ENCODE results near the gene ITSN1.
A peak's percentile ranks its signal among the peaks of the same experiment; 100 is the strongest.

The ITSN1 gene

GRCh38 chr21:33800753-33801423 lies 158.6 kb downstream of the ITSN1 start:
- no peak for DNase-seq
- intact Hi-C loops (cut with DNase I): no loop called here

GRCh38 chr21:33801424-33802405 lies 159.4 kb downstream of the ITSN1 start:
- intact Hi-C loops (cut with DNase I): no loop called here
- no peak for DNase-seq

DNA sequence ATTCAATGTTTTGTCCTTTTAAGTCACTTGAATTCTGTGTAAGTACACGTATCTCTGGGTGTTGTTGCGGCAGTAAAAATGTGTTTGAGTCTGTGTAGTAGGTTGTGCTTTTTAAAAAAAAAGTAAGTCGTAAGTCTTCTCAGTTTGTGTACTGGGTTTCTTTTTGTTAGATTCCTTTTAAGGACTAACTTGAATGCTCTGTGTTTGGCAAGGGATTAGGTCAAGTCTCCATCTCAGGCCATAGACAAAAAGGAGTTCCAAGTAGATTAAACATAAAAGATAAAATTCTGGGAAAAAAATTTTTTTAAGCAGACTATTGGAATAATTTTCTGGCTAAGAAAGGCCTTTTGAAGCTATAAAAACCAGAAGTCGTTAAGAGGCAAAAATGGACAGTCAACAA lies 160.2 kb downstream of the ITSN1 start:
- DNase-seq: no peak
- intact Hi-C loops (cut with DNase I): no loop called here

GRCh38 chr21:33808715-33809367 lies 166.5 kb downstream of the ITSN1 start:
- DNase-seq: no peak
- intact Hi-C loops (cut with DNase I): no loop called here

GRCh38 chr21:33810766-33811165 lies 168.5 kb downstream of the ITSN1 start:
- DNase-seq: peak in 1 of 10 donors; percentile 53
- intact Hi-C loops (cut with DNase I): no loop called here

DNA sequence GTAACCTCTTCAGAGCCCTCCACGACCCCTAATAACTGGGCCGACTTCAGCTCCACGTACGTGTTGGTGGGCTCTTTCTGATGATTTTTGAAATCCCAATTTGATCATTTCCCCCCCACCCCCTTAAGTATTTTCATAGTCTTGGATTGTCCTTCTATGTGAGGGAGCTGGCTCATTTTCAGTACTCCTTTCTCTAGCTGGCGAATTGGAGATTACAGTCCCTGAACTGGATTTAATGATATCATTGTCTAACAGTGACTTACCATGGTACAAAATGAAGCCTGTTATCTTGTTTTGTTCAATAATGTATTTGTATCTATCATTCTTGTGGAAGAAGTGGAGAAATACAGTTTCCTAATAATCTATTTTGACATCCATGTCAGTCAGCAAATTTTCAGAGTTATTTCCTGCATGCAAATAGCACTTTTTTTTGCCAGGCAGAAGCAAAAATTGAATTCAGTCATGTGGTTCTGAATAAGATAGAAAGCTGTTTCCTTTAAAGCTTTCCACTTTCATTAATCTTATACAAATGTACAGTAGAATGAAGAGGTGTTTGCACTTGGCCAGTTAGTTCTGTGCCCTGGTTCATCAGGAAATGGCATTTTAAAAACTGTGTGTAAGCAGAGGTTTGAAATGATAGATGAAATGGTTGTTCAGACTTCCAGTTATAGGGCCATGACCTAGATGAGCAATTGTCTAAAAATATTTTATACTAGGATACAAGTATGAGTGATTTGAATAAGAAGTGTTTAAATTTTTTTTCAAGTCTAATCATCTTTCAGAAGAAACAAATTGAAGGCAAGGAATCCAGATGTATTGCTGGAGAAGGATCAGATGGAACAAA lies 169.1 kb downstream of the ITSN1 start:
- DNase-seq: no peak
- intact Hi-C loops (cut with DNase I): no loop called here

- no peak for DNase-seq
- intact Hi-C loops (cut with DNase I): no loop called here
These were observed 171.6 kb downstream of the ITSN1 start for GRCh38 chr21:33813832-33814365.

- intact Hi-C loops (cut with DNase I): no loop called here
- DNase-seq: no peak
These were observed 172.9 kb downstream of the ITSN1 start for GRCh38 chr21:33815143-33815707.

DNA sequence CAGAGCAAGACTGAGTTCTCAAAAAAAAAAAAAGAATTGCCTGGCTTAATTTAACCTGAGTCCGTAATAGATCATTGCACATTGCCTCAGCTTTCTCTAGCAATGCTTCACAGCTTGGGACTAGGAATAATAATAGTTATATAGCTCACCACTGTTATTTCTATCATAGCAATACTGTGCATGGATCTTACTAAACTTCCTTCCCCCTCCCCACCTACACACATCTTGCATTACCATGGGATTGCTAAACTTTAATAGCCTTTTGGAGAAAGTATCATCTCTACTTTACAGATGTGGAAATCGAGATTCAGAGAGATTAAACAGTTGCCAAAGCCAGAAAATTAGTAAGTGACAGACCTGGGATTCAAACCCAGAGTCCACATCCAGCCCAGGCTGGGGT lies 173.9 kb downstream of the ITSN1 start:
- no peak for DNase-seq
- intact Hi-C loops (cut with DNase I): no loop called here

GRCh38 chr21:33817138-33817537 lies 174.8 kb downstream of the ITSN1 start:
- intact Hi-C loops (cut with DNase I): no loop called here
- DNase-seq: no peak

DNA sequence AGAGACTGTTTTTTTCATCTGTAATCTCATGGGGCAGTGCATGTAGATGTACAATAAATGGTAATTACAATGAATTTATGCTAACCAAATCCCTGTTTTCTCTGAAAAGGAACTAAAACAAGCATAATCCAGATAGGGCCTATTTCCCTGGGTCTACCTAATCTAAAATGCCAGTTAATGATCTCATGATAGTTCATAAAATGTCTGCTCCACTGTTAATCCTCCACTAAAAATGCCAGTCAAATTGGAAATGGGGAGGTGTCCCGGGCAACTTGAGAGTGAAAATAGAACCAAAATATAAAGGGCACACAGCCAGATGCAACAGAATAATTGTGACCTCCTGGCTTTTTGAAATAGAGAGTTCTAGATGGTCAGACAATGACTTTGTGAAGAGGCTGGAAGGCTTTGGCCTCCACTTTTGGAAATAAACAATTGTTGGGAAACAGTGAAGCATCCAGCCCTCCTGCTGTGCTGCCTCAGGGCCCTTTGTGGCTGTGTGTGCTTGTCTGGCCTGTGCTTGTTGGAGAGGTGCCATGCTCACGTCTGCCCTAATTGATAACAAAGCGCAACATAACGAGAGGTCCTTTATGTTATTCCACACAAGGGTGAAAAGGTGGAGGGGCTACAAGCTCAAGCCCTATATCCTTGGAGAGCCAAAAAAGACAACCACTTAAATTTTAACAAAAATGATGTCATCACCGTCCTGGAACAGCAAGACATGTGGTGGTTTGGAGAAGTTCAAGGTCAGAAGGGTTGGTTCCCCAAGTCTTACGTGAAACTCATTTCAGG lies 175.6 kb downstream of the ITSN1 start:
- intact Hi-C loops (cut with DNase I): no loop called here
- DNase-seq: no peak

GRCh38 chr21:33820230-33820770 lies 178.0 kb downstream of the ITSN1 start:
- DNase-seq: no peak
- intact Hi-C loops (cut with DNase I): no loop called here

GRCh38 chr21:33820798-33821197 lies 178.5 kb downstream of the ITSN1 start:
- intact Hi-C loops (cut with DNase I): no loop called here
- DNase-seq: no peak

- intact Hi-C loops (cut with DNase I): no loop called here
- no peak for DNase-seq
These were observed 179.4 kb downstream of the ITSN1 start for GRCh38 chr21:33821503-33822322.

- intact Hi-C loops (cut with DNase I): no loop called here
- DNase-seq: no peak
These were observed 182.0 kb downstream of the ITSN1 start for GRCh38 chr21:33824156-33824941.

DNA sequence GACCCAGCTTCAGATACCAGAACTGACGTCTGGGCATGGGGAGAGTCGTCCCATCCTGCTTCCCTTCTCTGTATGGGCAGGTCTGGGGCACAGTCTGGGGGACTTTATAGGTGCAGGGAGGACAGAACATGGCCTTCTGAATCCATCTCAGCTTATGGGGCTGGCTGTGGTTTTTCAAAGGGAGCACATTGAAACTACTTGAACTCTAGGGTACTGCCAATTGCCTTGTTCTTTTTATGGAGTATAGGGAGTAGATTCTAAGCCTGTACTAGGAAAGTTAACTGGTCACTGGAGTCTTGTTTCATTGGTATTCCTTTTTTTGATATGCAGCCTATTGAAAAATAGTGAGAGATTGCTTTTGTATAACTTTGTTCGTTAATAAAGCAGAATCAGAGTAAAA lies 183.1 kb downstream of the ITSN1 start:
- intact Hi-C loops (cut with DNase I): no loop called here
- DNase-seq: no peak

DNA sequence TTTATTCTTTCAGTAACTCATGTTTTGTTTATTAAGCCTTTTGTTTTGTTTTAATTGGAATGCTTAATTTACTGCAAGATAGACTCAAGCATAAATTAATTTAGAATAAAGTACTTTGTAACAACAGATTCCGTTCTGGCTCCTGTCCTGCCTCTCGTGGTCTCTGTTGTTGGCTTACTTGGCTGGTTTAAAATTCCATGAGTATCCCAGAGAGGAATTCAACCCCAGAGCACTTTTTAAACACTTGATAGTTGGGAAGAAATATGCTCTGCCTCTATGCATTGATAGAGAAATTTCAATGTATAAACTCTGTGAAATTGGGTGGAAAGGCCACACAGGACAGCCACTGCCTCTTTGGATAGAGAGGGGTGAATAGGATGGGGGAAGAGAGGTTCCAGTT lies 183.6 kb downstream of the ITSN1 start:
- no peak for DNase-seq
- intact Hi-C loops (cut with DNase I): no loop called here

Data from posterior cingulate gyrus (tissue), 11 donors.